ENCODE data around the gene UBAC1.
"Not testable (repeated sequence)": the region's sequence is repeated elsewhere in the genome, so short reads cannot be mapped to it uniquely, and the experiment has no call there.

Gene UBAC1

GRCh38 chr9:135919318-135919890, 41.8 kb downstream of the UBAC1 start:
- DNase-seq (ENCODE audit: low read depth) = no peak
- TF ChIP-seq CTCF (IDR thresholded peaks at IDR 0.05; ENCODE audit: control insufficient read depth, extremely low read depth, insufficient read depth) = no peak
- no peak overlapping the region for H3K4me3 ChIP-seq (ENCODE audit: low read depth, low read length)

DNA sequence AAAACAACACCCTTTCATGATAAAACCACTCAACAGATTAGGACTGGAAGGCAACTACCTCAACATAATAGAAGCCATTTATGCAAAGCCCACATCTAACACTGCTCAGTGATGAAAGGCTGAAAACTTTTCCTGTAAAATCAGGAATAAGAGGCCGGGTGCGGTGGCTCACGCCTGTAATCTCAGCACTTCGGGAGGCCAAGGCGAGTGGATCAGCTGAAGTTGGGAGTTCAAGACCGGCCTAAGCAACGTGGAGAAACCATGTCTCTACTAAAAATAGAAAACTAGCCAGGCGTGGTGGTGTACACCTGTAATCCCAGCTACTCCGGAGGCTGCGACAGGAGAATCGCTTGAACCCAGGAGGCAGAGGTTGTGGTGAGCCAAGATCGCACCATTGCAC, 44.9 kb downstream of the UBAC1 start:
- DNase-seq (ENCODE audit: low read depth); H3K4me3 ChIP-seq (ENCODE audit: low read depth, low read length): not testable (repeated sequence)

- TF ChIP-seq CTCF (IDR thresholded peaks at IDR 0.05; ENCODE audit: control insufficient read depth, extremely low read depth, insufficient read depth) = no peak
- DNase-seq (ENCODE audit: low read depth) = no peak
- no peak overlapping the region for H3K4me3 ChIP-seq (ENCODE audit: low read depth, low read length)
These were observed 46.3 kb downstream of the UBAC1 start for GRCh38 chr9:135914921-135915320.

DNA sequence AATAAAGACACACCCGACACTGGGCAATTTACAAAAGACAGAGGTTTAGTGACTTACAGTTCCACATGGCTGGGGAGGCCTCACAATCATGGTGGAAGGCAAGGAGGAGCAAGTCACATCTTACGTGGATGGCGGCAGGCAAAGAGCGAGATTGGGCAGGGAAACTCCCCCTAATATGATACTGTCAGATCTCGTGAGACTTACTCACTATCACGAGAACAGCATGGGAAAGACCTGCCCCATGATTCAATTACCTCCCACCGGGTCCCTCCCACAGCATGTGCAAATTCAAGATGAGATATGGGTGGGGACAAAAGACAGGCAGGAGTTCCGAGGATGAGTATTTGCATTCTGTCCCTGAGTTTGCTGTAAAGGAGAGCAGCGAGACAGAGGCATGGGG, 49.9 kb downstream of the UBAC1 start:
- not testable (repeated sequence) for H3K4me3 ChIP-seq (ENCODE audit: low read depth, low read length); DNase-seq (ENCODE audit: low read depth)

GRCh38 chr9:135910757-135911156, 50.4 kb downstream of the UBAC1 start:
- TF ChIP-seq CTCF (IDR thresholded peaks at IDR 0.05; ENCODE audit: control insufficient read depth, extremely low read depth, insufficient read depth) = no peak
- no peak for DNase-seq (ENCODE audit: low read depth)
- H3K4me3 ChIP-seq (ENCODE audit: low read depth, low read length) = no peak overlapping the region

DNA sequence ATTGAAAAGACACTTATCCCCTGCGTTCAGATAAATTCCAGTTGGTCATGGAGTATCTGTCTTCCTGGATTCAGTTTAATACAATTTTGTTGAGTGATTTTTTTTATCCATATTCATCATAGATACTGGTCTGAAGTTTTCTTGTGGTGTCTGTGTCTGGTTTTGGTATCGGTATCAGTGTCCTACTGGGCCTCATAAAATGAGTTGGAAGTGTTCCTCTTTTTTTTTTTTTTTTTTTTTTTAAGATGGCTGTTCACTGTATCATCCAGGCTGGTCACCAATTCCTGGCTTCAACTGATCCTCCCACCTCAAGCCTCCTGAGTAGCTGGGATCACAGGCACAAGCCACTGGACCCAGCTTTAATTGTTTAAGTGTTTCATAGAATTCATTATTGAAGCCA, 51.0 kb downstream of the UBAC1 start:
- no peak for TF ChIP-seq CTCF (IDR thresholded peaks at IDR 0.05; ENCODE audit: control insufficient read depth, extremely low read depth, insufficient read depth)
- no peak for DNase-seq (ENCODE audit: low read depth)
- no peak overlapping the region for H3K4me3 ChIP-seq (ENCODE audit: low read depth, low read length)

- no peak overlapping the region for H3K4me3 ChIP-seq (ENCODE audit: low read depth, low read length)
- TF ChIP-seq CTCF (IDR thresholded peaks at IDR 0.05; ENCODE audit: control insufficient read depth, extremely low read depth, insufficient read depth) = no peak
- no peak for DNase-seq (ENCODE audit: low read depth)
These were observed 51.8 kb downstream of the UBAC1 start for GRCh38 chr9:135909371-135909770.

GRCh38 chr9:135908754-135909204, 52.4 kb downstream of the UBAC1 start:
- peak overlapping the region; percentile 77 for H3K4me3 ChIP-seq (ENCODE audit: low read depth, low read length)
- no peak for TF ChIP-seq CTCF (IDR thresholded peaks at IDR 0.05; ENCODE audit: control insufficient read depth, extremely low read depth, insufficient read depth)
- no peak for DNase-seq (ENCODE audit: low read depth)

Measured in LNCaP clone FGC (cell line).